NCI-H1048 (cell line): Measurements from ENCODE around the gene AK3.

ENCODE experiments used
- DNase-seq: peaks from one replicate; lab custom pipeline; 2025; lab: John Stamatoyannopoulos, UW

Gene AK3

DNA sequence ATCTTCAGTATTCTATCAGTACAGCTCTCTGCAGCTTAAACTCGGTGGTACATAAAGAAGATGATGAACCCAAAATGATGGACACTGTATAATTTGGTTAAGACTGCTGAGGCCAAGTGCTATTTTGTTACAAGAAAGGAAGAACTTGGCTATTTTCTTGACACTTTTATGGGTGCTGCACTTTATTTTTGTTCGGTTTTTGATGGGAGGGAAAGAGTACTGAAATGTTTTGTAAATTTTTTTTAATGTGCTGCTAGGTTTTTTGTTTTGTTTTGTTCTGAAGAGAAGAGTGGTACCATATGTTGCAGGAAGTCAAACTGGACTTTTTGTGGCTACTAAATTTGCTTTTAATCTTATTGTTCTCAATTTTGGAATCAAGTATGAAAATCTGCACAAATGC, 35.0 kb downstream of the AK3 start:
- DNase-seq, result no peak

DNA sequence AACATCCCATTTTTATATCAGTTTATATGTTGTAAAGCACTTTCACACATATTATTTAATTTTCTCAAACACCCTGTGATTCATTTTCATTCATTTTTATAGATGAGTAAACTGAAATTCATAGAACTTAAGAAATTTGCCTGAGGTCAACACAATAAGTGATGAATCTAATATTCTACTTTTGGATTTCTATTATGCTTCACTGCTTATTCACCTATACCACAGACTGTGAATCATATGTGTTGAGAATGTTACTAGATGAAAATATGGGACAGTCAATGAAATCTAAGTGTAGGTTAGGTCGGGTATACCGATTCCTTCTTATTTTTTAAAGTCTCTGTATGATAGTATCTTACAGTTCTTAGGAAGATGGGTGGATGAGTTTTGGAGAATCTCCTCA, 36.9 kb downstream of the AK3 start:
- no peak for DNase-seq

DNA sequence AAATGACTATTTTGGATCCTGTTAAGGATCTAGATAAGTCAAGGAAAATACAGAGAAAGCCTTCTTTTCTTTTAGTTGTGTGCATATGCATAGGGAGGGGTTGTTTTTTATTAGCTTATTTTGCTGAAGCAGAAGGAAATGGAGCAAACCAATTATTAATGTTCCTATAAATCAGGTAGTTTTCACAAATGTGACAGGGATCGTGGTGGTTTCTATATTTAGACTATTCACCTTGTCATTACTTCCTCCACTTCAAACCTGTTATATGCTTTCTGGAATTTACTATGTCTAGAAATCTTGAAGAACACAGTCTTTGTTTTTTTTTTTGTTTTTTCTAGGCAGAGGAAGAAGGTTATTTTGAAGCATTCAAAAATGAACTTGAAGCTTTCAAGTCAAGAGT, 39.5 kb downstream of the AK3 start:
- no peak for DNase-seq

DNA sequence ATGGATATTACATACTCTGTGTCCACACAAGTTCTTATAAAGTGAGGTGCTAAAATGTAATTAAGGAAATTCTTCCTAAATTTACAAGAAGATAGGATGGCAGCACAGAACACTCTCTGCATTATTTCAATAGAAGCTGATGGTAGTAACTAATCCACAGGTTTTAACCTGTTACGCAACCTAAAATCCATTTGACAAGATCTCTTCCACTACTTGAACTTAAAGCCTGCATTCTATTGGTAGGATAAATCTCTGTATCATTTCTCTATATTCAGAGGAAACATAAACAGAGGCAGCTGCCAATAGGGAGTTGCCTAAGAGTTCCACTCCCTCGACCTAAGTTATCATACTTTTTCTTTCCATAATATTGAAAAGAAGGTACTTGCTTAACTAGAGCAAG, 40.1 kb downstream of the AK3 start:
- no peak for DNase-seq

DNA sequence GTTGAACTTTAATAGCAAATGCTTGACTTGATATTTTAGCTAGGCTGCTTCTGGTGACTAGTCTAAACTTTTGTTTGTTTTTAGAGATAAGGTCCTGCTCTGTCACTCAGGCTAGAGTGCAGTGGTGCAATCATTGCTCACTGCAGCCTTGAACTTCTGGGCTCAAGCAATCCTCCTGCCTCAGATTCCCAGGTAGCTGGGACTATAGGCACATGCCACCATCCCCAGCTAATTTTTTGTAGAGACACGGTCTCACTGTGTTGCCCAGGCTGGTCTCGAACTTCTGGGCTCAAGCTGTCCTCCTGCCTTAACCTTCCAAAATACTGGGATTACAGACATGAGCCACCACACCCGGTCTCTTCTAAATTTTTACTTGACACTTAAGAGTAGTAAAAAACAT, 40.9 kb downstream of the AK3 start:
- DNase-seq, result no peak

DNA sequence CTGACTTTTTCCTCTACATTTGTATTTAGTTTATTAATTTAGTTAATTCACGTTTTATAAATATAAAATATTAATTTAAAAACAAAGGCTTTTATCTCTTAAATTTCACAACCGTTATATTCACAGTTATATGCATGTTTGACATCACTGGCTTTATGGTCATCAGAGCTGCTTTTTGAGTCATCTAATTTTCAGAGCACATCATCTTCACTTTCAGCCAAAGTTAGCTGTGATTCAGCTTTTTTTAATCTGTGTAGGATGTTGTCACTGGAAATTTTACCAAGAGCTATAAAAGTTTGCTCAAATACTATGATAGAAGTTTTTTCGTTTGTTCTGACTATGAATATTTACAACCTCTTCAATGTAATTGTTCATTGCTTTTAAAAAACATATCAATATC, 49.2 kb downstream of the AK3 start:
- no peak for DNase-seq

DNA sequence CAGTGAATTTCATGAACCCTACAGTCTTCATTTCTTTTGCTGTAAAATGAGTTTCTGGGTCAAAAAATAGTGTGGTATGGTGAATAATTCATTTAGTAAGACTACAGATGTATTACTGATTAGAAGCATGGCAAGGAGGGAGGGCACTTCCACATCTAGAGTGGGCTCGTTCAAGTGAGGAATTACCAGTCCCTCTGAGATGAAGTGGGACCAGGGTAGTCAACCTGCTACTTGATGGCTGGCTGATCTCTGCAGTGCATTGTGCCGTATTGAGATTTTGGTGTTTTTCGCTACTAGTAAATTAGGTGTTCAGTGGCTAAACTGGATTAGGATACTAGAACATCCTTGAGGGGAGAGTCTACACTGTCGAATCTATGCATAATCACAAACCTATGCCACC, 50.9 kb downstream of the AK3 start:
- no peak for DNase-seq

DNA sequence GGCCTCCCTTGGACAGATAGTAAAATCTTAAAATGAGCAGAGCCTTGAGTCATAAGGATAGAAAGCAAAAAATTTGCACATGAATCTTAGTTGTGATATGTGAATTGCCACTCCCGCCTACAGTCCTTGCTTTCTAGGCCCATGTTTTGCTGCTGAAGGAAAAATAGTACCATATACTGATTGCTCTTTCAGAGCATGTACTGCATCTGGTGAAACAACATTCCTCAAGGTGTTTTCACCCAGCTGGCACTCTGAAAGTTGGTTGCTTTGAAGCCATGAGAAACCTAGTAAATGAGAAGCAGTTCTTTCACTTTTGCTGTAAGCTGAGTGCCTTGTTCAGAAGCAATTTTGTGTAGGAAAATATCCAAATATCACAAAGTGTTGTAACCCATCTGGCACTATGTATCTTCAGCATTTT, 51.3 kb downstream of the AK3 start:
- DNase-seq, result no peak

DNA sequence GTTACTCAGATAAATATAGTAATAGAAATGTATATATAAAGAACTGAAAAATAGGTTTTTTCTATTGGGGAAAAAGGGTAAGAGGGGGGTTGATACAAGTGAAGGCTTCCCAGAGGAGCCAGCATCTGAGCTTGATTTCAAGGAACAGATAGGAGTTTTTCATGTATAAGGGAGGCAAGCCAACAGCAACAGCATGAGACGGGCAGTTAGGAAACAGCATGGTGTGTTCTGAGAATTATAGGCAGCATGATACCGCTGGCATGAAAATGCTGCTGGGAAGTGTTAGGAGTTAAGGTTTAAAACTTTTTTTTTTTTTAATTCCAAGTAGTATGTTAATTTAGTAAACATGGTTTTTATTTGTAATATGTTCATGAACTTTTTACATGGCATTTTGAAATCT, 52.0 kb downstream of the AK3 start:
- DNase-seq, result no peak

DNA sequence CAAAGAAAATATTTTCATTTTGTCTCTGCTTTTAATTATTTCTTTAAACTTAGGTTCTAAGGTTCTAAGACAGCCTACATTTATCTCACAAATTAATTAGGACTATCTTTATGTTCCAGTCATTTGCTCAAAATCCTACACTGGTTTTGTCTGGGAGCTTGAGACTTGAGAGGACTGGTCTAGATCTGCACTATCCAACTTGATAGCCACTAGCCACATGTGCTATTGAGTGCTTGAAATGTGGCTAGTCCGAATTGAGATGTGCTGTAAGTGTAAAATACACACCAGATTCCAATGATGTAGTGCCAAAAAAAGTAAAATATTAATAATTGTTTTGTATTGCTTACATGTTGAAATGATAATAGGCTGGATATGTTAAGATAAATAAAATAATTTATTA, 54.4 kb downstream of the AK3 start:
- no peak for DNase-seq

DNA sequence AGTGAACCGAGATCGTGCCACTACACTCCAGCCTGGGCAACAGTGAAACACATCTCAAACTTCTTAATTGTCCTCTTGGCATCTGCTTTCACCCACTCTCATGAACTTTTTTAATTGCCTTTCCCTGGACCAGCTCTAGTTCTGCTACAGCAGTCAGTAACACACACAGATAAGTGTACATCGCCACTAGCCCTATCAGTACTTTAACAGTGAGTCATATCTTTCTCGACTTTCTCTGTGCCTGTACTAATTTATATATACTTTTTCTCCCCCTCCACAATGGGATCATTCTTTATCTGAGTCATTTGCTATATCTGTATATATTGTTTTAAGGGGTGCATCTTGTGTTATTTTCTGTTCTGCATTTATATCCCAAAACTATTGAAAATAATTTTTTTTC, 54.9 kb downstream of the AK3 start:
- DNase-seq, result no peak

DNA sequence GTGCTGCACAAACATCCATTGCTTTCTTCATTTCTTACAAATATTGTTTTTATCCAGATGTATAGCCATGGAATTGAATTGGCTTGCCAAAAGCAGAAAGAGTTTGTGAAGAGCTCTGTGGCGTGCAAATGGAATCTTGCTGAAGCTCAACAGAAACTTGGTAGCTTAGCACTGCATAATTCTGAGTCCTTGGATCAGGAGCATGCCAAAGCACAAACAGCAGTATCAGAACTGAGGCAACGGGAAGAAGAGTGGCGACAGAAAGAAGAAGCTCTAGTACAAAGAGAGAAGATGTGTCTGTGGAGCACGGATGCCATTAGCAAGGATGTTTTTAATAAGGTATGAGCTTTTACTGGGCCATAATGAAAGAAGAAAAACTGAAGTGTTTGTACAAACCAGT, 56.2 kb downstream of the AK3 start:
- DNase-seq, result no peak

DNA sequence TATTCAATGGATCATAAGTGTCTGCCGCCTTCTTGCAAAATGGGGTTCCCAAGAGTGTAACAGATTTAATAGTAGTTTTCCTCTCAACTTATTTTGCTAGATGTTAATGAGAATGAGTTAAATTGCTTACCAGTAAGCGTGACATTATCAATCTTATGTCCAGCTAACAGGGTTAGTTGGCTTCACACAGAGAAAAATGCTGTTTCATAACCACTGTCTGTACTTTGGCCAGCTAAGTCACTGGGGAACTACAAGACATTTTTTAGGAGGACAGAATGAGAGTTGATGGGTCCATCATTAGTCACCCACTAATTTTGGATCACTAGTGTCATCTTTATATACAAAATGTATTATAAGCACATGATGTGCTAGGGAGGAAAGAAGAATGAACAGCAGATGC, 60.3 kb downstream of the AK3 start:
- no peak for DNase-seq

DNA sequence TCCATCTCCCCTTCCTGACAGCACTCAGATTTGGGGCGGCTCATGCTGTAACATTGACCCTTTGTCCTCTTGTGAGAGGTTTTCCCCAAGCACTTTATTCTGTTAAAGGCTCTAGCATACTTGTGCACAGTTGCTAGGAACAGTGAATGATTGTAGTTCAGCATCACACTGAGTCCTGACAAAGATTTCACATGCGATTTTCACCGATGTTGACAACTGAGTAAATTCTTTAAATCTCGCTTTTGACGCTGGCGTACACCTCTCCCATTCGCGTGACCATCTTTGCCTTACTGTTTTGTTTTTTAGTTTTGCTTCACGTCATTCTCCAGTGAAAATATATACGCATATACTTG, 60.9 kb downstream of the AK3 start:
- DNase-seq, result no peak

DNA sequence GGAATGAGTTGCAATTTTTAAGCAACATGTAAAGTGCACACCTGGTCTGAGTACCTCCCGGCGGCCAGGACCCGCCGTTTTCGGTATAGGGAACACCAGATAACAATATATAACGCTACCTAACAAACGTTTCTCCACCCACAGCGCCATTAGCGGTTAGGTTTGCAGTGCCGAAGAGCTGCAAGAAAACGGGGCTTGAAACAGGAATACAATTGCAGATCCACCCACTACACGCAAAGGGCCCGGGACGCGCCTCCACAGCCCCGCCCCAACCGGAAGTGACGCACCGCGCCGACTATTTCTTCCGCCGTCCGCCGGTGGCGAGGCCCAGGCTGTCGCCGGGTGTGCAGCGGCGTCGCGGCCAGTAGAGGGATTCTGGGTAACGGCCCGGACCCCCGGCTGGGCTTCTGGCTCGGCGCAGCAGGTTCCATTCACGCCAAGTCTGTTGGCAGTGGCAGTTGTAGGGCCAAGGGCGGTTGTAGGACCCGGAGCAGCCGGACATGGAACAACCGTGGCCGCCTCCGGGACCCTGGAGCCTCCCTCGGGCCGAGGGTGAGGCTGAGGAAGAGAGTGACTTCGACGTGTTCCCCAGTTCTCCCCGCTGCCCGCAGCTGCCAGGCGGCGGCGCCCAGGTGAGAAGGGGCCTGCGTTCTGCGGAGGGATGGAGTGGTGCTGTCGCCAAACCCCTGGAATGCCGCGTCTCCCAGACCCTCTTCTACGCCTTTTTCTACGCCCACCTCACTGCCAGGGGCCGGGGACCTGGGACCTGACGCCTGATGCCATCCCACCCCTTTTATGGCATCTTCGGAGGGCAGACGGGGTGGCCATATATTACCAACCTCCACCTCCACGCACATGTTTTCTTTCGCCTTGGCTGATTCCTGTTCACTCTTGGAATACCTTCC, 61.5 kb downstream of the AK3 start, which contains the start of gene CDC37L1:
CDC37L1 (plus strand) TSS at position 302 of the 905 bp plus-strand sequence; CDS start at position 501, 199 bp downstream.
- peak; percentile 86 for DNase-seq

DNA sequence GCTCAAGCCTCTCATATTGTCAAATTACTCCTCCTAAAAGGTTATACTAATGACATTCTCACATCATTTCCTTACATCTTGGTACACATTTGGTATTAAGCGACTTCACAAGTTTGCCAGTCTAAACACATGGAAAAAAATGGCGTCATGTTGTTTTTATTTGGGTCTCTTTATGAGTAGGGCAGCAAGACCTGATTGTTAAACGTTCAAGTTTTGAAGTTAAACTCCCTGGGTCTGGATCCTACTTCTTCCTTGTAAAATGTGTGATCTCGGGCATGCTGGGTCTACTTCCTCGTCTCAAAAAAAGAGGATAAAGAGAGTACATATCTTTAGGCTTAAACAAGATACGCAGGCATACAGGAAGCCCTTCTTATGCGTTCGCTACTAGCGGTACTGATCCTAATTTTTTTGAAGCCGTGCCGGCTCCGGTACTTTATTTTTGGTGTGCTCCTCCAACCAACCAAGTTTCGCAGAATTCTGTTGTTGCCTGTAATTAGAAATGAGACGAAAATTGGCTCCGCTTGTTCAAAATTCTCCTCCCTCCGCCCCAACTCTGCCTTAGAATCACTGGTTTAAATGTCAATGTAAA, 62.2 kb downstream of the AK3 start:
- DNase-seq, result no peak

DNA sequence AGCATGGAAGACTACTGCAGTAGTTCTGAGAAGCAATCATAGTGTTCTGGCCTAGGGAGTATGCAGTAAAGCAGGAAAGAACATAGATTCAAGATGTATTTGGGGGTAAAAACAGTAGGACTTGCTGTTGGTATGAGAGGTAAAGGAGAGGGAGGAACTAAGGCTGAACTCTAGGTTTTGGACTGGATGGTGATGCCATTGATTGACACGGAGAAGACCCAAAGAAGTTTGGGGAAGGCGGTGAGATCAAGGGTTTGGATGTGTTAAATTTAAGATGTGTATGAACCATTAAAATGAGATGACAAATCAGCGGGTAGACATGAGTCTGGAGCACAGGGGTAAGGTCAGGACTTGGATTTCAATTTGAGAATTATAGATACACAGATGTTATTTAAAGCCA, 63.6 kb downstream of the AK3 start:
- no peak for DNase-seq

DNA sequence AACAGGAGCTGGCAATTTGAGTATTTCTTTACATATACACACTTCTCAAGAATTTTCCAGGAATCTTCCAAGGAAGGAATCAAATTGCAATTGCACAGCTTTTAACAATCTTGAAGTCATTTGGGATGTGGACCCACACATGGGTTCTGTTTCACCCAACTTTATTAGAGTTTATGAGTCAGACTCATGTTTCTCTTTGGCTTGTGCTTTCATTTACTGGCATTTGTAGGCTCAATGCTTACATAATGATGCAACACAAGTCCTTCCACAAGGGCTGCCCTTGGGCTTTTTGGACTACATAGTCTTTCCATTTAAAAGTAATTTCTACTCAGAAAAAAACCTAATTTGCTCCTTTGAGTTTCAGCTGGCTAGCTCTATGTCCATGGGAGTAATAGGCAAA, 66.2 kb downstream of the AK3 start:
- no peak for DNase-seq

DNA sequence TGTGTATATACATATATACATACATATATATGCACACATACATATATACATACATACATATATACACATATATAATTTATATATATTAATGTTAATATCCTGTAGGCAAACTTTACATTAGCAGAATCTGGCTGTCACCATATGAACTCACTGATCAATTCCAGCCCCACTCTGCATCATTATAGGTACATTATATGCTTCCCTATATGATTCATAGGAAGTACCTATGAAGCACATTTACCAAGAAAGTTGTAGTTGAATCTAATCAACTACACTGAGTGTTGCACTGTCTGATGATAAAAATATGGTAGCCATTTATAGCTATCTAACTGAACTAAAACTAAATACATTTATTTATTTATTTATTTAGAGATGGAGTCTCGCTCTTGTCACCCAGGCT, 69.3 kb downstream of the AK3 start:
- DNase-seq, result no peak

DNA sequence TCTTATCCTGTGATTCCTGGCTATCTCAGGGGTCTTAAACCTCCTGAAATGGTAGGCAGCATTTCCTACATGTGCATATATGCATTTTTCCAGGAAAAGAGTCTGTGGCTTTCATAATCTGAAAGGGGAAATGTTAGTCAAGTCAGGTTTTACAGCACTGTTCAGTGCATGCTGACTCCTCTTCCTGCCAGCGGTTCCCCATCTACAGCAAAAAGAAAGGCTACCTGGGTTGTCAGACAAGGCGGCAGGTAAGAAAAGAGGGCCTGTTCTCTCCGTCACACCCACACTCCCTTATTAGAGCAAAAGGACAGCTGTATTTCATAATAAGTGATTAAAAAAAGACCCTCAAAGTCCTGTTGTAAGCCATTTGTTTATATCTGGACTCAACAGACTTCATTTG, 70.4 kb downstream of the AK3 start:
- no peak for DNase-seq

DNA sequence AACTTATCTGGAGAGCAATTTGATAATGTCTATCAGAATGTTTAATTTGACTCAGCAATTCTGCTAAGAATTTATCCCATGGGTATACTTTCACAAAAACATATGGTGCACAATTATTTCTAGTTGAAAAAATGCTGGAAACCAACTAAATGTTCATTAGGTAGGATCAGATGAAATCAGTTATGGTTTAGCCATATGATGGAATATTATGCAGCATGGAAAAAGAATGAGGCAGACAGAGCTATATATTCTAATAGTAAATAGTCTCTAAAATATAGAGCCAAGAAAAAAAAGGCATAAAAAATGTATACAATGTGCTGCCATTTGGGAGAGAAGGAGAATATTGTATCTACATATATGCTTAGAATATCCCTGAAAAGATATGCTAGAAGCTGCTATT, 71.1 kb downstream of the AK3 start:
- DNase-seq, result no peak

DNA sequence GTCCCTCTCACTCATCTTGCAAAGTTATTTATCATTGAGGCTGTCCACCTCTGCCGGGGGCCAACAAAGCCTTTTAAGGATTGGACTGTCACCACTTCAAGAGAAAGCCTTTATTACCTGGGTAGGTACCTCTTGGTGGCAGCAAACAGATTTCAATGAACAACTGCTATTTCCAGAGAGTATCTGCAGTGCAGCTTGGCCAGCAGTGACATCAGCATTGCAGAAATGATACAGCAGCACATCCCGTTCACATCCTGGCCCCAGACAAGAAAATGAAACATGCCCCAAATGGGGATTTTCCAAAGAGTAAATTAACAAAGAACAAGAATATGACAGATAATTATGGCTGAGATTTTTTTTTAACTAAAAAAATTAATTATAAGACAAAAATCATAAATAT, 72.4 kb downstream of the AK3 start:
- DNase-seq, result no peak

DNA sequence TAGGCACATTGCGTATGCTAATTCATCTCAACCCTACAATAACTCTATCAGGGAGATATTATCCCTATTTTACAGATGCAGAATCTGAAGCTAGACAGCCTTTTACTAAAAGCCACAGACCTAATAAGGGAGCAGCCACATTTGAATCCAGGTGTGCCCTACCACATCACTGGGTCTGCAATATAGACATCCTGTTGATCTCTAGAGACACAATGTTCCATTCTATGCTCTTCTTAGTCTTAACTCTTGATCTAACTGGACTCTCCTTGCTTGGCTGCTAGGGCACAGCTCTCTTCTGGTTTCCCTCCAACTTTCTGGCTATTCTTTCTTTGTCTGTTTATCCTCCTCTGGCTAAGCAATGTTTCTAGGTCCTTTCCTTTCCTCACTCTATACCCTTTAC, 73.3 kb downstream of the AK3 start:
- no peak for DNase-seq
